HG02852 (cell line): ENCODE measurements around the gene SH3GL3.

Source experiments
- ATAC-seq: cut with Tn5 transposase; IDR thresholded peaks from one replicate; pipeline ENCODE4 v1.9.1; 2021; ENCODE audit warnings: mild to moderate bottlenecking, moderate library complexity; ENCODE audit not compliant: unreplicated experiment

Gene SH3GL3

GRCh38 chr15:83610901-83611685 is 164.0 kb downstream of the SH3GL3 start:
- no peak for ATAC-seq

GRCh38 chr15:83612226-83612625 is 165.1 kb downstream of the SH3GL3 start:
- no peak for ATAC-seq

- no peak for ATAC-seq
Observed at GRCh38 chr15:83612898-83613635, 165.9 kb downstream of the SH3GL3 start.

GRCh38 chr15:83613714-83614113 is 166.6 kb downstream of the SH3GL3 start:
- no peak for ATAC-seq

- ATAC-seq, result no peak
Observed at GRCh38 chr15:83616840-83617239, 169.7 kb downstream of the SH3GL3 start.

GRCh38 chr15:83626171-83626802 is 179.1 kb downstream of the SH3GL3 start:
- no peak for ATAC-seq

GRCh38 chr15:83631534-83631933 is 184.4 kb downstream of the SH3GL3 start:
- no peak for ATAC-seq

- ATAC-seq, result no peak
Observed at GRCh38 chr15:83643201-83643600, 196.1 kb downstream of the SH3GL3 start.

- ATAC-seq, result no peak
Observed at GRCh38 chr15:83644439-83644838, 197.3 kb downstream of the SH3GL3 start.

GRCh38 chr15:83650831-83651230 is 203.7 kb downstream of the SH3GL3 start:
- ATAC-seq, result no peak

GRCh38 chr15:83651541-83651940 is 204.4 kb downstream of the SH3GL3 start:
- no peak for ATAC-seq

- ATAC-seq, result no peak
Observed at GRCh38 chr15:83652626-83653204, 205.6 kb downstream of the SH3GL3 start.

- ATAC-seq, result no peak
Observed at GRCh38 chr15:83653288-83653638, 206.1 kb downstream of the SH3GL3 start.

- ATAC-seq, result no peak
Observed at GRCh38 chr15:83653639-83654378, 206.7 kb downstream of the SH3GL3 start, which contains the start of gene ADAMTSL3. ADAMTSL3 (plus strand) TSS chr15:83654123; CDS start chr15:83655762, 1,639 bp downstream.

GRCh38 chr15:83654379-83655236 is 207.5 kb downstream of the SH3GL3 start:
- ATAC-seq, result no peak

GRCh38 chr15:83655237-83655616 is 208.1 kb downstream of the SH3GL3 start:
- ATAC-seq, result no peak

GRCh38 chr15:83656192-83656591 is 209.1 kb downstream of the SH3GL3 start:
- ATAC-seq, result no peak

- no peak for ATAC-seq
Observed at GRCh38 chr15:83656943-83657528, 209.9 kb downstream of the SH3GL3 start.

- ATAC-seq, result no peak
Observed at GRCh38 chr15:83657549-83657948, 210.4 kb downstream of the SH3GL3 start.
